ENCODE data around the gene ZNF764.

DNA sequence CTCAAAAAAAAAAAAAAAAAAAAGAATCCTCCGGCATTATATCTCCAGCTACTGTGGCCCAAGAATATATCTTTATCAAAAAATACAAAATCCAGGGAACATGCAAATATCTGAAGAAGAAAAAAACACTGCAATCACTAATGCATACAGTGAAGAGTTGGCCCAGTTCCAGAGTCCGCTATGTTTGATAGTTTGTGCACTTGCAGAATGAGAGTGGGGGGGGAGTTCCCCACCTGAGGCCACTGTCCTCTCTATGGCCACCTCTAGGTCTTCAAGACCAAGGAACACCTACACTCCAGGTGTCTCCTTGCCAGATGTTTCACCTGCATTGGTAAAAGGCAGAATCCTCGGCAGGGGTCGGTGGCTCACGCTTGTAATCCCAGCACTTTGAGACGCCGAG lies 23.3 kb upstream of the ZNF764 start:
- no peak for TF ChIP-seq POLR2AphosphoS5 (IDR thresholded peaks at IDR 0.05; ENCODE audit: low read depth, low read length)
- no peak for TF ChIP-seq TAF1 (IDR thresholded peaks at IDR 0.05; ENCODE audit: borderline replicate concordance, low read depth, low read length)
- TF ChIP-seq POLR2A (IDR thresholded peaks at IDR 0.05; ENCODE audit: low read depth, low read length), result no peak
